ENCODE results near the gene VIP.

GRCh38 chr6:152716322-152716721 lies 34.3 kb upstream of the VIP start:
- no peak for TF ChIP-seq EZH2 (IDR thresholded peaks at IDR 0.05; ENCODE audit: low read length)
- no peak for TF ChIP-seq CTCF (optimal IDR thresholded peaks at IDR 0.05 in 1 of 3, IDR thresholded peaks at IDR 0.05 in 1 of 3, conservative IDR thresholded peaks at IDR 0.05 in 1 of 3; ENCODE audit: extremely low read depth in 1 of 3, insufficient read depth in 2 of 3, low read length in 3 of 3)
